HG03175 (cell line): ENCODE data around the gene BMPER.

Experiments used
- ATAC-seq: cut with Tn5 transposase; IDR thresholded peaks from one replicate; pipeline ENCODE4 v1.9.1; 2021; ENCODE audit warnings: mild to moderate bottlenecking, moderate library complexity; ENCODE audit not compliant: unreplicated experiment

BMPER gene

GRCh38 chr7:33964417-33965182 is 59.3 kb downstream of the BMPER start:
- ATAC-seq, result no peak

GRCh38 chr7:33965183-33965744 is 59.9 kb downstream of the BMPER start:
- ATAC-seq, result no peak

GRCh38 chr7:33968591-33968990 is 63.3 kb downstream of the BMPER start:
- ATAC-seq, result no peak

- no peak for ATAC-seq
Observed at GRCh38 chr7:33970536-33970935, 65.2 kb downstream of the BMPER start.

- no peak for ATAC-seq
Observed at GRCh38 chr7:33971106-33971505, 65.8 kb downstream of the BMPER start.

- ATAC-seq, result no peak
Observed at GRCh38 chr7:33973231-33974015, 68.1 kb downstream of the BMPER start.

GRCh38 chr7:33979300-33979806 is 74.0 kb downstream of the BMPER start:
- ATAC-seq, result no peak

- ATAC-seq, result no peak
Observed at GRCh38 chr7:33979807-33980355, 74.5 kb downstream of the BMPER start.

GRCh38 chr7:33981226-33981625 is 75.9 kb downstream of the BMPER start:
- no peak for ATAC-seq

- ATAC-seq, result no peak
Observed at GRCh38 chr7:33981671-33982424, 76.5 kb downstream of the BMPER start.

GRCh38 chr7:33982425-33982786 is 77.1 kb downstream of the BMPER start:
- ATAC-seq, result no peak

GRCh38 chr7:33986451-33986850 is 81.1 kb downstream of the BMPER start:
- ATAC-seq, result no peak

GRCh38 chr7:33986951-33987947 is 81.9 kb downstream of the BMPER start:
- ATAC-seq, result no peak

- ATAC-seq, result no peak
Observed at GRCh38 chr7:33996899-33997298, 91.6 kb downstream of the BMPER start.

- ATAC-seq, result no peak
Observed at GRCh38 chr7:33998476-33998875, 93.1 kb downstream of the BMPER start.

GRCh38 chr7:34011017-34011695 is 105.8 kb downstream of the BMPER start:
- ATAC-seq, result no peak

- ATAC-seq, result no peak
Observed at GRCh38 chr7:34011696-34012095, 106.4 kb downstream of the BMPER start.

GRCh38 chr7:34013421-34013820 is 108.1 kb downstream of the BMPER start:
- ATAC-seq, result no peak

- ATAC-seq, result no peak
Observed at GRCh38 chr7:34015651-34016050, 110.3 kb downstream of the BMPER start.
